Vagina (tissue), 2 donors: ENCODE results near the gene LY6G5B. TPM values are rescaled to one million over a fixed set of nuclear protein-coding genes. Genes with fewer than 3 reads are reported as not detected.

Experiments used
- DNase-seq, 2 donors: peaks; one replicate each; pipeline ENCODE4 v3.0.0-alpha.2; 2017; ENCODE audit errors: extremely low spot score in 2 of 2
- H3K27ac ChIP-seq: fragments of 200-600 bp; sonication (generic); one replicate; pipeline ENCODE4 v1.5.1; 2019
- H3K27me3 ChIP-seq: fragments of 200-600 bp; sonication (generic); one replicate; pipeline ENCODE4 v1.5.1; 2019
- H3K36me3 ChIP-seq, 2 donors: fragments of 200-600 bp; sonication (generic); one replicate each; pipeline ENCODE4 v1.5.1; 2017 to 2019
- H3K4me1 ChIP-seq: fragments of 200-600 bp; sonication (generic); one replicate; pipeline ENCODE4 v1.5.1; 2019
- H3K4me3 ChIP-seq, 2 donors: fragments of 200-600 bp; sonication (generic); 1 replicate in 1 of 2; 2 replicates in 1 of 2; pipeline ENCODE4 v1.5.1; 2016 to 2019
- H3K9me3 ChIP-seq: fragments of 200-600 bp; sonication (generic); one replicate; pipeline ENCODE4 v1.5.1; 2019
- POLR2A ChIP-seq, 2 donors: fragments of 450-650 bp; IDR thresholded peaks; one replicate each; pipeline ENCODE4 v1.6.1; 2017; ENCODE audit warnings: antibody characterized with exemption in 2 of 2, mild to moderate bottlenecking in 2 of 2, moderate library complexity in 2 of 2
- POLR2AphosphoS5 ChIP-seq, 2 donors: sonication (generic); formaldehyde crosslinking; IDR thresholded peaks; one replicate each; pipeline ENCODE4 v1.9.0; 2017; ENCODE audit warnings: antibody characterized with exemption in 2 of 2, mild to moderate bottlenecking in 2 of 2, low read depth in 1 of 2; ENCODE audit not compliant: insufficient read depth in 1 of 2
- intact Hi-C: fragments of 100-400 bp; cut with DNase I; formaldehyde crosslinking; loops from one replicate; pipeline ENCODE4 v1.15.1; 2023
- total RNA-seq: library from RNA; depleted of rRNA; stranded (reverse); fragments of >200 nt; gene quantifications from one replicate; pipeline ENCODE4 v1.2.3, GENCODE V29; 2016
- TF ChIP-seq, protein P1 (sequence below), 3 experiments: fragments of 450-650 bp in 2 of 3; fragments of 200-600 bp in 1 of 3; sonication (generic) in 1 of 3; IDR thresholded peaks; one replicate each; pipeline ENCODE4 v1.5.1; 2017 to 2019; ENCODE audit warnings: antibody characterized with exemption in 3 of 3, mild to moderate bottlenecking in 2 of 3, moderate library complexity in 2 of 3

LY6G5B gene
- total RNA-seq, 1 donor from 2014 or later = 7.4 TPM

DNA sequence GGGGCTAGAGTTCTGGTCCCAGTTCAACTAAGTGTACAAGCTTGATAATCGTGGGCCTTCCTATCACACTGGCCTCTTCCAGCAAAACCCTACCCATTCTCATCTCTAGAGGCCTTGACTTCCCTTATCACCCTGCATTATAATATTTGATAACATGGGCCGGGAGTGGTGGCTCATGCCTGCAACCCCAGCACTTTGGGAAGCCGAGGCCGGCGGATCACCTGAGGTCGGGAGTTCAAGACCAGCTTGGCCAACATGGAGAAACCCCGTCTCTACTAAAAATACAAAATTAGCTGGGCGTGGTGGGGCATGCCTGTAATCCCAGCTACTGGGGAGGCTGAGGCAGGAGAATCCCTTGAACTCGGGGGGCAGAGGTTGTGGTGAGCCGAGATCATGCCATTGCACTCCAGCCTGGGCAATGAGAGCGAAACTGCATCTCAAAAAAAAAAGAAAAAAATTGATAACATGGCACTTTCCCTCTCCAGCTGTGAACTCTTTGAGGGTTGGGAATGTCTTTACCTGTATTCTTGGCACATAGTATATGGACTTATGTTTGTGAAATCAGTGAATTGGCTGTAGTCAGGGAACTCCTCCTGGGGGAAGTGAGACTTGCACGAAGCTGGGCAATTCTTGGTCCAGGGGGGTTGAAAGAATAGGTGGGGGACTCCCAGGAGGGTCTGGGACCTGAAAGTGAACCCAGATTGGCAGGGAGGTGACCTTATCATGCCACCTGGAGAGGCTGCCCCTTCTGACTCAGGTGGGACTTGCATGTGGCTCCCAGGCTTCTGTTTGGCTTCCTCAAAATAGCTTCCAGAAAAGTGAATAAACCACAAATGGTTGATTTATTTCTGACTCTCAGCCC, 8.3 kb upstream of the LY6G5B start:
- DNase-seq = no peak
- TF ChIP-seq, protein P1, sequence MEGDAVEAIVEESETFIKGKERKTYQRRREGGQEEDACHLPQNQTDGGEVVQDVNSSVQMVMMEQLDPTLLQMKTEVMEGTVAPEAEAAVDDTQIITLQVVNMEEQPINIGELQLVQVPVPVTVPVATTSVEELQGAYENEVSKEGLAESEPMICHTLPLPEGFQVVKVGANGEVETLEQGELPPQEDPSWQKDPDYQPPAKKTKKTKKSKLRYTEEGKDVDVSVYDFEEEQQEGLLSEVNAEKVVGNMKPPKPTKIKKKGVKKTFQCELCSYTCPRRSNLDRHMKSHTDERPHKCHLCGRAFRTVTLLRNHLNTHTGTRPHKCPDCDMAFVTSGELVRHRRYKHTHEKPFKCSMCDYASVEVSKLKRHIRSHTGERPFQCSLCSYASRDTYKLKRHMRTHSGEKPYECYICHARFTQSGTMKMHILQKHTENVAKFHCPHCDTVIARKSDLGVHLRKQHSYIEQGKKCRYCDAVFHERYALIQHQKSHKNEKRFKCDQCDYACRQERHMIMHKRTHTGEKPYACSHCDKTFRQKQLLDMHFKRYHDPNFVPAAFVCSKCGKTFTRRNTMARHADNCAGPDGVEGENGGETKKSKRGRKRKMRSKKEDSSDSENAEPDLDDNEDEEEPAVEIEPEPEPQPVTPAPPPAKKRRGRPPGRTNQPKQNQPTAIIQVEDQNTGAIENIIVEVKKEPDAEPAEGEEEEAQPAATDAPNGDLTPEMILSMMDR (IDR thresholded peaks at IDR 0.05) = no peak
- no peak for TF ChIP-seq POLR2A (IDR thresholded peaks at IDR 0.05)
- TF ChIP-seq POLR2AphosphoS5 (IDR thresholded peaks at IDR 0.05; ENCODE audit: insufficient read depth in 1 of 2, low read depth in 1 of 2) = no peak
- intact Hi-C loops = no loop called here
- peaks cover 65% of the 10 kb centered on the region for H3K4me1 ChIP-seq
- peak overlapping the region; percentile 91 for H3K27ac ChIP-seq
- no peaks in the 10 kb centered on the region for H3K9me3 ChIP-seq
- no peaks in the 10 kb centered on the region for H3K27me3 ChIP-seq
- H3K36me3 ChIP-seq = peaks cover 0 to 8% of the 10 kb centered on the region in 2 donors
- H3K4me3 ChIP-seq = peak overlapping the region; percentile 60 to 87

DNA sequence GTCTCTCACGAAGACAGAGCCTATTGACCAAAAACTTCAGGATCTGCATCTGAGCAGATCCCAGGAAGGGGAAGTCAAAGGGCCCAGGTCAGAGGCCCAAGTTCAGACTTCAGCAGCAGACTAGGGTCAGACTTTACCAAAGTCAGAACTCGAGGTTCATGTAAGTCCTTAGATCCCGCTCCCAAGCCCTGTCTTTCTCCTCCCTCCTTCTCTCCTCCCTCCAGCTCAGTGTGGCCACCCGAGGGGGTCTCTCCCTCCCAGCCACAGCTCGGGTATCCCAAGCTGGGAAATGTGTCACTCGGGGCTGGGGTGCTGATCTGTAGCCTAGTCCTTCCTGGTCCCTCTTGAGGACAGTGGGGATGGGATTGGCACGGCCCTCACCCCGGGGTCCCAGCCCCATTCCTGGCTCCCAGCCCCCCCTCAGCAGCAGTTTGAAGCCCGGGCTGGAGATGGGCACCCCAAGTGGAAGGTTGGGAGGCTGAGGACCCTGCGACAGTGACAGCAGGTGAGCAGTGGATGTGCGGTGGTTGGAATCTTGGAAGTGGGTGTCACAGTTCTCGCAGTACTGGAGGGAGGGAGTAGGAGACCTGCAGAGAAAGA, 7.6 kb upstream of the LY6G5B start:
- H3K4me1 ChIP-seq = peaks cover 72% of the 10 kb centered on the region
- intact Hi-C loops = no loop called here

GRCh38 chr6:31663126-31663960, 6.4 kb upstream of the LY6G5B start:
- intact Hi-C loops = no loop called here
- H3K4me3 ChIP-seq = peak overlapping the region; percentile 79 to 95
- H3K36me3 ChIP-seq = peaks cover 0 to 24% of the 10 kb centered on the region in 2 donors
- TF ChIP-seq, protein P1 (IDR thresholded peaks at IDR 0.05) = no peak
- TF ChIP-seq POLR2AphosphoS5 (IDR thresholded peaks at IDR 0.05; ENCODE audit: insufficient read depth in 1 of 2, low read depth in 1 of 2) (no peak), POLR2A (IDR thresholded peaks at IDR 0.05) (no peak)
- H3K27me3 ChIP-seq = no peaks in the 10 kb centered on the region
- DNase-seq = no peak
- H3K4me1 ChIP-seq = peaks cover 75% of the 10 kb centered on the region
- H3K27ac ChIP-seq = peak overlapping the region; percentile 95
- no peaks in the 10 kb centered on the region for H3K9me3 ChIP-seq

More for the DNA sequence above, 7.6 kb upstream of the LY6G5B start:
- H3K9me3 ChIP-seq = no peaks in the 10 kb centered on the region
- peaks cover 0 to 14% of the 10 kb centered on the region in 2 donors for H3K36me3 ChIP-seq
- no peak for TF ChIP-seq POLR2AphosphoS5 (IDR thresholded peaks at IDR 0.05; ENCODE audit: insufficient read depth in 1 of 2, low read depth in 1 of 2)
- TF ChIP-seq POLR2A (IDR thresholded peaks at IDR 0.05) = no peak
- TF ChIP-seq, protein P1 (IDR thresholded peaks at IDR 0.05) = no peak
- H3K27ac ChIP-seq = peak overlapping the region; percentile 95
- H3K27me3 ChIP-seq = no peaks in the 10 kb centered on the region
- DNase-seq = no peak
- no peak overlapping the region for H3K4me3 ChIP-seq

GRCh38 chr6:31663961-31664789, 5.6 kb upstream of the LY6G5B start:
- Histone ChIP-seq H3K27ac (peak overlapping the region; percentile 95), H3K9me3 (no peaks in the 10 kb centered on the region), H3K4me3 (peak overlapping the region; percentile 79 to 95), H3K27me3 (no peaks in the 10 kb centered on the region), H3K36me3 (peaks cover 0 to 32% of the 10 kb centered on the region in 2 donors), H3K4me1 (peaks cover 71% of the 10 kb centered on the region)
- DNase-seq = no peak
- TF ChIP-seq, protein P1 (IDR thresholded peaks at IDR 0.05) = no peak
- TF ChIP-seq POLR2AphosphoS5 (IDR thresholded peaks at IDR 0.05; ENCODE audit: insufficient read depth in 1 of 2, low read depth in 1 of 2) = peak; percentile 24 to 50
- no peak for TF ChIP-seq POLR2A (IDR thresholded peaks at IDR 0.05)
- intact Hi-C loops = no loop called here
